HG03354 (cell line): ENCODE data around the gene SH2D3C.

Experiments
- ATAC-seq: cut with Tn5 transposase; IDR thresholded peaks from one replicate; pipeline ENCODE4 v1.9.1; 2021; ENCODE audit warnings: mild to moderate bottlenecking; ENCODE audit not compliant: unreplicated experiment, poor library complexity, severe bottlenecking

The SH2D3C gene

DNA sequence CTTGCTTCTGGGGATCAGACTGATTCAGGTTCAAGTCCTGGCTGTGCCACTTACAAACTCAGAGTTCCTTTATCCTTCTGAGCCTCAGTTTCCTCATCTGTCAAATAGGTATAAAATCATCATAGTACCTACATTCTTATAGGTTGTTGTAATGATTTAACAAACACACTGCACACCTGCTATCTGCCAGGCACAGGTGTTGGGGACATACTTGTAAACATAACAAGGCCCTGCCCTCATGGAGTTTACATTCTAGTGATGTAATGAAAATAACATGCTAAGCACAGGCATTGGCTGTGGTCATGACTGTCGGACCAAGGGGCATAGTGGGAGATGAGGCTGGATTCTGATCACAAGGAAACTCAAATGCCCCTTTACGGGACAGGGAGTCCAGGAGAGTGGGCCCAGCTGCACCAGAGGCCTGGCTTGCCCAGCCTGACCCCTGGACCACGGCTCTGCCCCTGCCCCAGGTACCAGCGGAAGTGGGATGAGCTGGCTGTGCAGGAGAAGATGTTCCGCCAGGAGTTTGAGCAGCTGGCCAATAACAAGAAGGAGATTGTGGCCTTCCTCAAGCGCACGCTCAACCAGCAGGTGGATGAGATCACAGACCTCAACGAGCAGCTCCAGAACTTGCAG is 69.4 kb downstream of the SH2D3C start:
- no peak for ATAC-seq

DNA sequence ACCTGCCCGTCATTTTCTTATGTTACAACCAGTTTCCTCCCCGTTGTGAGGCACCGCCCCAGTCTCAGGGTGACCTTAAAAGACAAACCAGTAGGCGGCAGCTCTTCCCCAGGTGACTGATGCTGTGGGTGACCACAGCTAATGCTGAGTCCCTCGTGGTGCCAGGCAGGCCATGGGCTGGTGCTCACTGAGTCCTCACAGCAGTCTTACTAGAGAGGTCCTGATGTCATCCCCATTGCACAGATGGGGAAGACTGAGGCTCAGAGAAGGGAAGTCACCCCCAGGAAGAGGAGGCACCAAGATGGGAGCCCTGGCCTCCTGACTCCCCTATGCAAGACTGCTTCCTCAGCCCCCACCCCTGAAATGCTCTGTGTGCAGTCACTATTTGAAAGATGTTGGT is 70.7 kb downstream of the SH2D3C start:
- ATAC-seq, result no peak

- ATAC-seq, result no peak
Measured at GRCh38 chr9:127706836-127707241, 71.6 kb downstream of the SH2D3C start, which contains the start of gene CFAP157. Gene CFAP157 (plus strand): TSS chr9:127706988. CDS start chr9:127707032, 44 bp downstream.

DNA sequence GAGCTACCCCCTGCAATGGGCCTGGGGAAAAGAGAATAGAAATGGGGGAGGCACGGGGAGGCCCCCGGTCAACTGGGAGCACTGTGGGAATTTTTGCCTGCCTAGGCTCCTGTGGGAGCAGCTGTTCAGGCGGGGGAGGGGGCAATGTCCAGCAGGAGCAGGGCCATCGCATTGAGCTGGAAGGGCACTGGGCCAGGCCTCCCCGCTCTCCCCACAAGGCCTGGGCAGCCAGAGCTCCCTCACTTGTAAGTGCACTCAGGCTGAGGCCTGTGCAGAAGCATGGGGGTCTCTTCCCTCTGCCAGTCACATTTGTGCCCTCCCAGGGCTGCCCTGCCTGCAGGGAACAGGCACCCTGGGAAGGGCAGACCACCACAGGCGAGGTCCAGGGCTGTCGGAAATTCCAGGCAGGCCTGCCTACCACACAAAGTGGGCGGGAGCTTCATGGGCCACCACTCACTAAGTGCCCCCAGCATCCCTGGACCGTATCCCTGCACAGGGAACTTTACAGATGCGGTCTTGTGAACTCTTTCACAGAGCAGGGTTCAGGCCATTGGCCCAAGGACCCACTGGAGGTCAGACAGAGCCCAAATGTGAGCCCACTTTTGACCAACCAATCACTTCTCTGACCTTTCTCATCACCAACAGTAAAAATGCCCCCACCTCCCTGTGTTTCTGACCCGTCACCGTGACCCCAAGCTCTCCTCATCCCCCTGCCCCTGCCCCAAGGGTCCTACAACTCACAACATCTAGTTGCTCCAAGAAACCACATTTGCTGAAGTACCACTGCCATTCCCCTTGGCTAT is 72.7 kb downstream of the SH2D3C start:
- ATAC-seq, result no peak

DNA sequence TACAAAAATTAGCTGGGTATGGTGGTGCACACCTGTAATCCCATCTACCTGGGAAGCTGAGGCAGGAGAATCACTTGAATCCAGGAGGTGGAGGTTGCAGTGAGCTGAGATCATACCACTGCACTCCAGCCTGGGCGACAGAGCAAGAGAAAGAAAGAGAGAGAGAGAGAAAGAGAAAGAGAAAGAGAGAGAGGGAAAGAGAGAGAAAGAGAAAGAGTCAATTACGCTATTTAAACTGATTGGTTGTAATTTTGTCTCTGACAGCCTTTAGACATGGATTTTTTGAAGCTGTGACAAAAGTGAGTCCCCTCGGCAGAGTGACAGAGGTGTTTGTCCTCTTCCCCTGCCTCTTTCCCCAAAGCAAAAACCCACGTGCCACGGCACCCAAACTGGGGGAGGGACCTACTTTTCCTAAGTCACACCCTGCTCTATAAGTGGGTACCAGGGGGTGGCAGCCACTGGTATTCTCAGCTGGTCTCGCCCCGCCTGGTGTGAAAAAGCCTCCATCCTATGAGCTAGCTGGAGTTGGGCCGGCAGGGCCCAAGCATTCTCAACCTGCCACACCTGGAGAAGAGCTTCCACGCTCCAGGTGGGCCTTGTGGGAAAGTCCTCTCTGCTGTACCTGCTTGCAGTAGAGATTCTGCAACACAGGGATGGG is 75.0 kb downstream of the SH2D3C start:
- ATAC-seq, result no peak

GRCh38 chr9:127700594-127701255 is 77.7 kb downstream of the SH2D3C start:
- no peak for ATAC-seq

GRCh38 chr9:127700140-127700539 is 78.3 kb downstream of the SH2D3C start:
- ATAC-seq, result no peak

DNA sequence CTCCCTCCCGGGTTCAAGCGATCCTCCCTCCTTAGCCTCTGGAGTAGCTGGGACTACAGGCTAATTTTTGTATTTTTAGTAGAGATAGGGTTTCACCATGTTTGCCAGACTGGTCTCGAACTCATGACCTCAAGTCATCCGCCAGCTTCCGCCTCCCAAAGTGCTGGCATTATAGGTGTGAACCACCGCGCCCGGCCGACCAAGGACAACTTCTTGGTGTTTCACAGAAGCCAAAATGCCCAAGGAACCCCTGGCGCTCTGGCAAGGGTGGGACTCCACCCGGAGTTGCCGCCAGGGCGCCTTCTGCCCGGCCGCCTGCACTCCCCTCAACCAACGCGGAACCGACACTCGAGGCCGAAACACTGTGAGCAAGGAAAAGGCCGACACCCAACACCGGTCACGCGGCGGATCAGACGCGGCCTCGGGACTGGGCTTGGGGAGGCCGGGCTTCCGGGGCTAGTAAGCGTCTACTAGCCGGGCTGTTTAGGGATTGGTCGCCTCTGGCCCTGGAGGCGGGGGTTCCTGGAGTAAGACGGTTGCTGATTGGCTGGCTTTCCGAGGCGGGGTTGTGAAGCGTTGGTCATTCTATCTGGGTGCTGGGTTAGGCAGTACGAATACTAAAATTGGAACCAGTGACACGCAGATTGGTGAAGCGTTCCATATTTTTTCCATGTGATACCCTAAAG is 79.3 kb downstream of the SH2D3C start:
- peak; percentile 90 for ATAC-seq

- ATAC-seq, result no peak
Measured at GRCh38 chr9:127698386-127698785, 80.1 kb downstream of the SH2D3C start.

GRCh38 chr9:127697575-127697974 is 80.9 kb downstream of the SH2D3C start:
- ATAC-seq, result no peak

- no peak for ATAC-seq
Measured at GRCh38 chr9:127694890-127695720, 83.4 kb downstream of the SH2D3C start.

GRCh38 chr9:127693697-127694096 is 84.8 kb downstream of the SH2D3C start:
- no peak for ATAC-seq

DNA sequence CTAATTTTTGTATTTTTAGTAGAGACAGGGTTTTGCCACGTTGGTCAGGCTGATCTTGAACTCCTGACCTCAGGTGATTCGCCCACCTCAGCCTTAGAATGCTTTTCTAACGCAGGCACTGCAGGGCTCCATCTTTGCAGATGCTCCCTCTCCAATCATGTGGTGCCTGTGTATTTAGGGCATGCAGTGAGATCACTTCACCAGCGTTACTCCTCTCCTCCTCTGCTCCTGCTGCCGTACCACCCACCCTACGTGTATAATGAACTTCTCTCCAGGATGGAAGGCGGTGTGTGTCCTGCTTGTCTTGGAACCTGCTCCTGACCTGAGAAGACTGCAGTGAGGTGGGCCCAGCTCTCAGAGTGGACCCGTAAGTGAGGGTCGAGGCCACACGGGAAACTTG is 85.3 kb downstream of the SH2D3C start:
- no peak for ATAC-seq

GRCh38 chr9:127692071-127692470 is 86.4 kb downstream of the SH2D3C start:
- no peak for ATAC-seq

DNA sequence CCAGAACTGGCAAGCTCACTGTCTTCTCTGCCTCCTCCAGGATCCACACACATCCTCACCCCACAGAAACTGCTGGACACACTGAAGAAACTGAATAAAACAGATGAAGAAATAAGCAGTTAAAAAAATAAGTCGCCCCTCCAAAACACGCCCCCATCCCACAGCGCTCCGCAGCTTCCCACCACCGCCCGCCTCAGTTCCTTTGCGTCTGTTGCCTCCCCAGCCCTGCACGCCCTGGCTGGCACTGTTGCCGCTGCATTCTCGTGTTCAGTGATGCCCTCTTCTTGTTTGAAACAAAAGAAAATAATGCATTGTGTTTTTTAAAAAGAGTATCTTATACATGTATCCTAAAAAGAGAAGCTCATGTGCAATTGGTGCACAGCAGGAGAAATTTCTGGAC is 87.7 kb downstream of the SH2D3C start:
- ATAC-seq, result no peak

- ATAC-seq, result no peak
Measured at GRCh38 chr9:127689329-127690000, 89.0 kb downstream of the SH2D3C start.
